Measurements from ENCODE around the gene ALDH2. TPM values are rescaled to one million over a fixed set of nuclear protein-coding genes. Genes with fewer than 3 reads are reported as not detected.

The ALDH2 gene
- 36.4 and 45.4 TPM in 2 replicates for total RNA-seq

GRCh38 chr12:111766608-111767361 lies at the start of gene ALDH2:
ALDH2 (plus strand) TSS chr12:111766933; CDS start chr12:111766983, 50 bp downstream.

GRCh38 chr12:111841750-111842555 lies 75.2 kb downstream of the ALDH2 start, which contains the start of gene MAPKAPK5:
MAPKAPK5 (plus strand) TSS chr12:111842228; CDS start chr12:111842734, 506 bp downstream.

Other genes starting within 250 kb of the ALDH2 start
- gene ATXN2, start 167.6 kb upstream of the ALDH2 start, total RNA-seq = 5.1 and 10.1 TPM in 2 replicates
- 17.7 and 21.9 TPM in 2 replicates for gene BRAP, start 81.0 kb upstream of the ALDH2 start, total RNA-seq
- gene ACAD10, start 80.9 kb upstream of the ALDH2 start, total RNA-seq = 8.9 and 14.9 TPM in 2 replicates
- 43.6 and 49.9 TPM in 2 replicates for gene MAPKAPK5, start 75.3 kb downstream of the ALDH2 start, total RNA-seq
- gene TMEM116, start 246.2 kb downstream of the ALDH2 start, total RNA-seq = 9.4 and 14.9 TPM in 2 replicates
- 76.6 and 88.9 TPM in 2 replicates for gene ERP29, start 246.5 kb downstream of the ALDH2 start, total RNA-seq